ENCODE results near the gene SH3GL2.

- TF ChIP-seq POLR2A (conservative IDR thresholded peaks at IDR 0.05): no peak
- TF ChIP-seq YY1 (IDR thresholded peaks at IDR 0.05; ENCODE audit: borderline replicate concordance in 1 of 3, control insufficient read depth in 1 of 3, extremely low read depth in 1 of 3, insufficient read depth in 3 of 3, insufficient read length in 1 of 3, insufficient replicate concordance in 2 of 3, low read depth in 1 of 3, low read length in 2 of 3): no peak
- TF ChIP-seq HNRNPL (IDR thresholded peaks at IDR 0.05; ENCODE audit: low read depth, low read length): no peak
- TF ChIP-seq PML (IDR thresholded peaks at IDR 0.05; ENCODE audit: low read length): no peak
- TF ChIP-seq CTCF (IDR thresholded peaks at IDR 0.05 in 2 of 3, conservative IDR thresholded peaks at IDR 0.05 in 1 of 3; ENCODE audit: insufficient read depth in 2 of 3, low read depth in 1 of 3, low read length in 3 of 3): no peak
- TF ChIP-seq SNIP1 (IDR thresholded peaks at IDR 0.05; ENCODE audit: low read depth): no peak
- no peak for TF ChIP-seq ZNF644 (tag; IDR thresholded peaks at IDR 0.05; ENCODE audit: low read depth)
- no peak for TF ChIP-seq MYC (IDR thresholded peaks at IDR 0.05; ENCODE audit: low read depth, low read length)
- no peak for TF ChIP-seq MYC (CRISPR knock-in tag; IDR thresholded peaks at IDR 0.05; ENCODE audit: borderline replicate concordance, low read depth)
- TF ChIP-seq E2F4 (CRISPR knock-in tag; IDR thresholded peaks at IDR 0.05; ENCODE audit: low read depth): no peak
- no peak for TF ChIP-seq PHF8 (IDR thresholded peaks at IDR 0.05; ENCODE audit: borderline replicate concordance, low read length)
- no peak for TF ChIP-seq PHF20 (IDR thresholded peaks at IDR 0.05; ENCODE audit: partially characterized antibody)
- no peak for TF ChIP-seq TFAP4 (CRISPR knock-in tag; IDR thresholded peaks at IDR 0.05; ENCODE audit: borderline replicate concordance)
Measured at GRCh38 chr9:17776735-17777134, 197.9 kb downstream of the SH3GL2 start.
